Esophagus squamous epithelium (tissue), 4 donors: Measurements from ENCODE around the gene RERG.

Experiments
- POLR2A ChIP-seq, 4 donors: fragments of 450-650 bp; IDR thresholded peaks; one replicate each; pipeline ENCODE4 v1.6.1; 2017; ENCODE audit warnings: antibody characterized with exemption in 4 of 4, mild to moderate bottlenecking in 4 of 4, moderate library complexity in 3 of 4
- TF ChIP-seq, protein P1 (sequence below), 6 experiments: fragments of 450-650 bp in 4 of 6; fragments of 200-600 bp in 2 of 6; sonication (generic) in 2 of 6; IDR thresholded peaks; one replicate each; pipeline ENCODE4 v1.5.1; 2016 to 2019; ENCODE audit warnings: antibody characterized with exemption in 6 of 6, mild to moderate bottlenecking in 4 of 6, moderate library complexity in 4 of 6

DNA sequence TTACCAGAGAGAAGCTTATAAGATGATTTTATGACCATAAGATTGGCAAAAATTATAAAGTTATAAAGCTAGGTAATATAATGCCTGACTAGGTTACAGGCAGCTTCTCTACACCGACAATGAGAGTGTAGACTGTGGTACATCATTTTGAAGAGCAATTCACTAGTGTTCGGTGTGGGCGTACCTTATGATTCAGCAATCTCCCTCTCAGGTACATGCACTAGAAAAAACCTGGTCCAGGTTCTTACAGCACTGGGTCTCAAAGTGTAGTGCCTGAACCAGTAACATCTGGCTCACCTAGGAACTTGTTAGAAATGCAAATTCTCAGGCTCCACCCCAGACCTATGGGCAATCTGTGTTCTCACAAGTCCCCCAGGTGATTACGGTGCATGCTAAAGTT lies 106.7 kb downstream of the RERG start:
- no peak for TF ChIP-seq POLR2A (IDR thresholded peaks at IDR 0.05)
- TF ChIP-seq, protein P1, sequence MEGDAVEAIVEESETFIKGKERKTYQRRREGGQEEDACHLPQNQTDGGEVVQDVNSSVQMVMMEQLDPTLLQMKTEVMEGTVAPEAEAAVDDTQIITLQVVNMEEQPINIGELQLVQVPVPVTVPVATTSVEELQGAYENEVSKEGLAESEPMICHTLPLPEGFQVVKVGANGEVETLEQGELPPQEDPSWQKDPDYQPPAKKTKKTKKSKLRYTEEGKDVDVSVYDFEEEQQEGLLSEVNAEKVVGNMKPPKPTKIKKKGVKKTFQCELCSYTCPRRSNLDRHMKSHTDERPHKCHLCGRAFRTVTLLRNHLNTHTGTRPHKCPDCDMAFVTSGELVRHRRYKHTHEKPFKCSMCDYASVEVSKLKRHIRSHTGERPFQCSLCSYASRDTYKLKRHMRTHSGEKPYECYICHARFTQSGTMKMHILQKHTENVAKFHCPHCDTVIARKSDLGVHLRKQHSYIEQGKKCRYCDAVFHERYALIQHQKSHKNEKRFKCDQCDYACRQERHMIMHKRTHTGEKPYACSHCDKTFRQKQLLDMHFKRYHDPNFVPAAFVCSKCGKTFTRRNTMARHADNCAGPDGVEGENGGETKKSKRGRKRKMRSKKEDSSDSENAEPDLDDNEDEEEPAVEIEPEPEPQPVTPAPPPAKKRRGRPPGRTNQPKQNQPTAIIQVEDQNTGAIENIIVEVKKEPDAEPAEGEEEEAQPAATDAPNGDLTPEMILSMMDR (IDR thresholded peaks at IDR 0.05), result no peak
